ENCODE results near the gene UGT1A6. TPM values are rescaled to one million over a fixed set of nuclear protein-coding genes. Genes with fewer than 3 reads are reported as not detected.

The UGT1A6 gene
- total and polyA plus RNA-seq, 2 experiments from 2014 or later = not detected

GRCh38 chr2:233820774-233821105, 128.1 kb downstream of the UGT1A6 start:
- no peaks in the 10 kb centered on the region for H3K27me3 ChIP-seq (ENCODE audit: insufficient read depth)
- no peak overlapping the region for H2AFZ ChIP-seq
- H4K20me1 ChIP-seq (replicated peaks; ENCODE audit: insufficient read depth) = no peaks in the 10 kb centered on the region
- no peaks in the 10 kb centered on the region for H3K4me1 ChIP-seq (ENCODE audit: insufficient read depth)
- Mint-ChIP-seq H3K4me1 (peaks cover 3% of the 10 kb centered on the region; the same call in 2 of the 3 replicates), H3K27ac (no peak overlapping the region), H3K4me3 (no peak overlapping the region), H3K9me3 (no peaks in the 10 kb centered on the region), H3K36me3 (ENCODE audit: low read depth) (no peaks in the 10 kb centered on the region), H3K27me3 (ENCODE audit: insufficient read depth, low read depth, poor library complexity) (peaks cover 15% of the 10 kb centered on the region)
- no peak overlapping the region for H3K4me2 ChIP-seq
- no peak overlapping the region for H3K4me3 ChIP-seq
- no peak for DNase-seq (ENCODE audit: low spot score)
- TF ChIP-seq NANOG (IDR thresholded peaks at IDR 0.05; ENCODE audit: borderline replicate concordance) (no peak), STAT1 (IDR thresholded peaks at IDR 0.05; ENCODE audit: unreplicated experiment) (no peak), CTCF (conservative IDR thresholded peaks at IDR 0.05; ENCODE audit: low read depth in 2 of 2) (no peak), EZH2phosphoT487 (IDR thresholded peaks at IDR 0.05; ENCODE audit: unreplicated experiment) (no peak), JUNB (IDR thresholded peaks at IDR 0.05; ENCODE audit: unreplicated experiment) (no peak), POLR2AphosphoS5 (IDR thresholded peaks at IDR 0.05; ENCODE audit: low read depth) (no peak), ZNF462 (CRISPR knock-in tag; IDR thresholded peaks at IDR 0.05) (no peak), ETS1 (IDR thresholded peaks at IDR 0.05) (no peak), ZNF331 (CRISPR knock-in tag; IDR thresholded peaks at IDR 0.05; ENCODE audit: low read depth) (no peak), CREB1 (CRISPR knock-in tag; IDR thresholded peaks at IDR 0.05; ENCODE audit: low read depth) (no peak), EZH2 (IDR thresholded peaks at IDR 0.05; ENCODE audit: low read depth, unreplicated experiment) (no peak), REST (IDR thresholded peaks at IDR 0.05; ENCODE audit: unreplicated experiment) (no peak), ZNF114 (CRISPR knock-in tag; IDR thresholded peaks at IDR 0.05) (no peak)
- no peaks in the 10 kb centered on the region for H3F3A ChIP-seq (replicated peaks; ENCODE audit: low read depth)
- H3K36me3 ChIP-seq (ENCODE audit: insufficient read depth) = no peaks in the 10 kb centered on the region
- no peak for ATAC-seq
- no peaks in the 10 kb centered on the region for H3K9me2 ChIP-seq (ENCODE audit: insufficient read depth)
- no peaks in the 10 kb centered on the region for H3K79me2 ChIP-seq (replicated peaks; ENCODE audit: insufficient read depth)
- H3K27ac ChIP-seq (ENCODE audit: low read depth) = no peak overlapping the region

Measured in GM23338 (cell line).